GM23338 (cell line): ENCODE measurements around the gene NPS. TPM values are rescaled to one million over a fixed set of nuclear protein-coding genes. Genes with fewer than 3 reads are reported as not detected.

ENCODE experiments used
- ATAC-seq: fragments of 200-7000 bp; cut with Tn5 transposase; 3 replicates; pipeline ENCODE4 v1.9.1; 2020
- DNase-seq: peaks from one replicate; pipeline ENCODE4 v3.0.0-alpha.2; 2015; ENCODE audit warnings: low spot score
- H2AFZ ChIP-seq: fragments of 200-600 bp; sonication (generic); 2 replicates; pipeline ENCODE4 v1.8.0; 2016; ENCODE audit warnings: antibody characterized with exemption, mild to moderate bottlenecking, moderate library complexity
- H3F3A ChIP-seq: fragments of 200-600 bp; sonication (generic); replicated peaks from 2 replicates; pipeline ENCODE4 v1.8.0; 2017; ENCODE audit warnings: antibody characterized with exemption, mixed run types, low read depth
- H3K27ac ChIP-seq: fragments of 200-600 bp; sonication (generic); 2 replicates; pipeline ENCODE4 v1.6.1; 2016; ENCODE audit warnings: low read depth
- H3K27me3 ChIP-seq: fragments of 200-600 bp; sonication (generic); 2 replicates; pipeline ENCODE4 v1.8.0; 2016; ENCODE audit warnings: mild to moderate bottlenecking, mixed run types, moderate library complexity; ENCODE audit not compliant: insufficient read depth
- H3K36me3 ChIP-seq: fragments of 200-600 bp; sonication (generic); 2 replicates; pipeline ENCODE4 v1.8.0; 2016; ENCODE audit warnings: mild to moderate bottlenecking; ENCODE audit not compliant: insufficient read depth
- H3K4me1 ChIP-seq: fragments of 200-600 bp; sonication (generic); 2 replicates; pipeline ENCODE4 v1.8.0; 2016; ENCODE audit warnings: mild to moderate bottlenecking, moderate library complexity; ENCODE audit not compliant: insufficient read depth
- H3K4me2 ChIP-seq: fragments of 200-600 bp; sonication (generic); 2 replicates; pipeline ENCODE4 v1.7.1; 2017; ENCODE audit warnings: mixed run types
- H3K4me3 ChIP-seq: fragments of 200-600 bp; sonication (generic); 2 replicates; pipeline ENCODE4 v1.6.1; 2016; ENCODE audit warnings: mixed run types
- H3K79me2 ChIP-seq: fragments of 200-600 bp; sonication (generic); replicated peaks from 2 replicates; pipeline ENCODE4 v1.8.0; 2017; ENCODE audit warnings: mild to moderate bottlenecking; ENCODE audit not compliant: insufficient read depth
- H3K9me2 ChIP-seq: fragments of 200-600 bp; sonication (generic); 2 replicates; pipeline ENCODE4 v1.8.0; 2017; ENCODE audit not compliant: insufficient read depth
- H4K20me1 ChIP-seq: fragments of 200-600 bp; sonication (generic); replicated peaks from 2 replicates; pipeline ENCODE4 v1.8.0; 2017; ENCODE audit warnings: mild to moderate bottlenecking; ENCODE audit not compliant: insufficient read depth
- H3K27ac Mint-ChIP-seq: 2 replicates; pipeline ENCODE4 v1.8.0; 2020; ENCODE audit warnings: inconsistent platforms, mild to moderate bottlenecking, moderate library complexity, mixed read lengths
- H3K27me3 Mint-ChIP-seq: 3 replicates; pipeline ENCODE4 v1.8.0; 2022; ENCODE audit warnings: low read depth, mild to moderate bottlenecking, moderate library complexity, mixed read lengths, inconsistent platforms; ENCODE audit not compliant: insufficient read depth, poor library complexity
- H3K36me3 Mint-ChIP-seq: 3 replicates; pipeline ENCODE4 v1.8.0; 2021; ENCODE audit warnings: low read depth, mild to moderate bottlenecking, inconsistent platforms, moderate library complexity, mixed read lengths
- H3K4me1 Mint-ChIP-seq: 3 replicates; pipeline ENCODE4 v1.8.0; 2020; ENCODE audit warnings: mild to moderate bottlenecking, inconsistent platforms, mixed read lengths
- H3K4me3 Mint-ChIP-seq: 3 replicates; pipeline ENCODE4 v1.8.0; 2021; ENCODE audit warnings: moderate library complexity, mild to moderate bottlenecking, inconsistent platforms, mixed read lengths
- H3K9me3 Mint-ChIP-seq: 3 replicates; pipeline ENCODE4 v1.8.0; 2020; ENCODE audit warnings: moderate library complexity, mild to moderate bottlenecking, inconsistent platforms, mixed read lengths
- CREB1 ChIP-seq: fragments of 250-450 bp; sonication (Bioruptor Pico); IDR thresholded peaks from 2 replicates; pipeline ENCODE4 v1.5.0; 2020; ENCODE audit warnings: low read depth, mild to moderate bottlenecking, moderate library complexity
- CTCF ChIP-seq, 2 experiments: fragments of 200-600 bp in 1 of 2; sonication (generic) in 1 of 2; conservative IDR thresholded peaks; 2 replicates each; pipeline versions ENCODE4 v1.5.1 to v1.6.1; 2016 to 2017; ENCODE audit warnings: antibody characterized with exemption in 2 of 2, low read depth in 2 of 2, mild to moderate bottlenecking in 2 of 2, moderate library complexity in 1 of 2
- ETS1 ChIP-seq: IDR thresholded peaks from 2 replicates; pipeline ENCODE4 v1.6.1; 2016; ENCODE audit warnings: antibody characterized with exemption
- EZH2 ChIP-seq: fragments of 200-600 bp; sonication (generic); IDR thresholded peaks from one replicate; pipeline ENCODE4 v1.8.0; 2017; ENCODE audit warnings: antibody characterized with exemption, mild to moderate bottlenecking, low read depth; ENCODE audit not compliant: unreplicated experiment
- EZH2phosphoT487 ChIP-seq: fragments of 200-600 bp; sonication (generic); IDR thresholded peaks from one replicate; pipeline ENCODE4 v1.8.1; 2018; ENCODE audit warnings: antibody characterized with exemption; ENCODE audit not compliant: unreplicated experiment
- JUNB ChIP-seq: IDR thresholded peaks from one replicate; pipeline ENCODE4 v1.6.1; 2016; ENCODE audit warnings: antibody characterized with exemption; ENCODE audit not compliant: unreplicated experiment
- NANOG ChIP-seq: IDR thresholded peaks from 2 replicates; pipeline ENCODE4 v1.6.1; 2016; ENCODE audit warnings: antibody characterized with exemption, borderline replicate concordance
- POLR2AphosphoS5 ChIP-seq: IDR thresholded peaks from 2 replicates; pipeline ENCODE4 v1.6.1; 2016; ENCODE audit warnings: antibody characterized with exemption, low read depth
- REST ChIP-seq: IDR thresholded peaks from one replicate; pipeline ENCODE4 v1.6.1; 2018; ENCODE audit warnings: antibody characterized with exemption; ENCODE audit not compliant: unreplicated experiment
- STAT1 ChIP-seq: IDR thresholded peaks from one replicate; pipeline ENCODE4 v1.6.1; 2016; ENCODE audit warnings: antibody characterized with exemption; ENCODE audit not compliant: unreplicated experiment
- ZNF331 ChIP-seq: fragments of 250-450 bp; sonication (Bioruptor Pico); IDR thresholded peaks from 2 replicates; pipeline ENCODE4 v1.5.0; 2020; ENCODE audit warnings: low read depth, mild to moderate bottlenecking, moderate library complexity
- ZNF462 ChIP-seq: fragments of 250-450 bp; sonication (Bioruptor Pico); IDR thresholded peaks from 2 replicates; pipeline ENCODE4 v1.5.0; 2020; ENCODE audit warnings: mild to moderate bottlenecking, moderate library complexity
- polyA plus RNA-seq: library from polyadenylated mRNA; unstranded; fragments of >200 nt; fragmentation: Nextera tagmentation; extraction: Ambion mirVana; gene quantifications from 2 replicates; pipeline ENCODE4 v1.2.1, GENCODE V29; 2016
- total RNA-seq: library from RNA; depleted of rRNA; stranded (reverse); fragments of >200 nt; shearing (Covaris generic); gene quantifications from 2 replicates; pipeline ENCODE4 v1.2.3, GENCODE V29; 2014

NPS gene
- total and polyA plus RNA-seq, 2 experiments from 2014 or later, result not detected

GRCh38 chr10:127527891-127528290 is 21.2 kb upstream of the NPS start (continued):
- TF ChIP-seq JUNB (no peak), EZH2phosphoT487 (no peak), EZH2 (no peak), ETS1 (no peak), CTCF (conservative IDR thresholded peaks at IDR 0.05; ENCODE audit: low read depth in 2 of 2) (no peak)

- peaks cover 6% of the 10 kb centered on the region; the same call in 1 of the 2 replicates for H3K4me1 ChIP-seq
- ATAC-seq (no peak), DNase-seq (no peak)
- peaks cover 2% of the 10 kb centered on the region for H3K27me3 Mint-ChIP-seq
- H3K4me1 Mint-ChIP-seq, result peaks cover 10% of the 10 kb centered on the region
- H3K36me3 Mint-ChIP-seq, result no peaks in the 10 kb centered on the region; the same call in 2 of the 3 replicates
- no peak overlapping the region for H3K4me3 ChIP-seq
- no peak overlapping the region for H3K27ac ChIP-seq
- H3K79me2 ChIP-seq, result no peaks in the 10 kb centered on the region
- no peaks in the 10 kb centered on the region for H4K20me1 ChIP-seq
- no peaks in the 10 kb centered on the region for H3K9me2 ChIP-seq
- H3F3A ChIP-seq, result no peaks in the 10 kb centered on the region
- no peaks in the 10 kb centered on the region for H3K36me3 ChIP-seq
- no peaks in the 10 kb centered on the region for H3K27me3 ChIP-seq
- no peak overlapping the region for H3K27ac Mint-ChIP-seq
- H3K4me3 Mint-ChIP-seq, result no peak overlapping the region
- H3K4me2 ChIP-seq, result no peak overlapping the region
- peaks cover 6% of the 10 kb centered on the region for H3K9me3 Mint-ChIP-seq
- H2AFZ ChIP-seq, result no peak overlapping the region
- TF ChIP-seq JUNB (no peak), ETS1 (no peak), NANOG (no peak), STAT1 (no peak), ZNF462 (CRISPR knock-in tag) (no peak), CREB1 (CRISPR knock-in tag) (no peak), EZH2phosphoT487 (no peak), ZNF331 (CRISPR knock-in tag) (no peak), POLR2AphosphoS5 (no peak), REST (no peak)
Observed at GRCh38 chr10:127532193-127532592, 16.9 kb upstream of the NPS start.
